PC-3 (cell line): Measurements from ENCODE around the gene RNASE12. TPM values are rescaled to one million over a fixed set of nuclear protein-coding genes. Genes with fewer than 3 reads are reported as not detected.
"Not testable (repeated sequence)": the region's sequence is repeated elsewhere in the genome, so short reads cannot be mapped to it uniquely, and the experiment has no call there.

ENCODE experiments used
- ATAC-seq: fragments of 200-7000 bp; cut with Tn5 transposase; 2 replicates; pipeline ENCODE4 v1.9.1; 2020; ENCODE audit warnings: mild to moderate bottlenecking, moderate library complexity
- BruUV-seq: library from RNA; stranded (reverse); fragments of 400-500 nt; replicated peaks from 2 replicates; lab custom pipeline; 2021; lab: Mats Ljungman, UMichigan
- CTCF ChIA-PET: fragments of 300-600 bp; sonication (Branson Sonifier 250); formaldehyde crosslinking; loops from one replicate; lab custom pipeline; 2022; ENCODE audit warnings: antibody characterized with exemption; lab: Charles Lee
- POLR2A ChIA-PET: fragments of 300-600 bp; sonication (Branson Sonifier 250); formaldehyde crosslinking; loops from one replicate; lab custom pipeline; 2022; ENCODE audit warnings: antibody characterized with exemption; ENCODE audit not compliant: unreplicated experiment; lab: Charles Lee
- DNase-seq: peaks from one replicate; pipeline ENCODE4 v3.0.0-alpha.2; 2015
- H2AFZ ChIP-seq: fragments of 300-600 bp; sonication (generic); 2 replicates; pipeline ENCODE4 v1.6.0; 2016; ENCODE audit warnings: antibody characterized with exemption, low read length
- H3F3A ChIP-seq: fragments of 300-600 bp; sonication (generic); one replicate; pipeline ENCODE4 v1.6.0; 2017; ENCODE audit warnings: antibody characterized with exemption, low read length, control low read depth, mild to moderate bottlenecking; ENCODE audit not compliant: unreplicated experiment
- H3K27ac ChIP-seq: fragments of 300-600 bp; sonication (generic); 2 replicates; pipeline ENCODE4 v1.5.1; 2016; ENCODE audit warnings: mild to moderate bottlenecking, low read length
- H3K27me3 ChIP-seq: fragments of 300-600 bp; sonication (generic); 2 replicates; pipeline ENCODE4 v1.6.1; 2016; ENCODE audit warnings: low read length, mixed read lengths
- H3K36me3 ChIP-seq: fragments of 300-600 bp; sonication (generic); 2 replicates; pipeline ENCODE4 v1.6.1; 2016; ENCODE audit warnings: low read depth, mixed run types, low read length, mixed read lengths
- H3K4me1 ChIP-seq: fragments of 300-600 bp; sonication (generic); 2 replicates; pipeline ENCODE4 v1.5.1; 2016; ENCODE audit warnings: low read length; ENCODE audit not compliant: insufficient read depth
- H3K4me2 ChIP-seq: fragments of 300-600 bp; sonication (generic); 2 replicates; pipeline ENCODE4 v1.6.0; 2016; ENCODE audit warnings: low read length
- H3K4me3 ChIP-seq: fragments of 300-600 bp; sonication (generic); 2 replicates; pipeline ENCODE4 v1.5.1; 2016; ENCODE audit warnings: mild to moderate bottlenecking, low read length, mixed read lengths
- H3K79me2 ChIP-seq: fragments of 300-600 bp; sonication (generic); 2 replicates; pipeline ENCODE4 v1.6.1; 2017; ENCODE audit warnings: low read length, mixed read lengths
- H3K9ac ChIP-seq: fragments of 300-600 bp; sonication (generic); 2 replicates; pipeline ENCODE4 v1.6.0; 2016; ENCODE audit warnings: mild to moderate bottlenecking, low read length
- H3K9me2 ChIP-seq: fragments of 300-600 bp; sonication (generic); replicated peaks from 2 replicates; pipeline ENCODE4 v1.6.1; 2016; ENCODE audit warnings: mixed run types, low read length, mixed read lengths
- H3K9me3 ChIP-seq: fragments of 300-600 bp; sonication (generic); 2 replicates; pipeline ENCODE4 v1.6.1; 2016; ENCODE audit warnings: low read length, mixed read lengths
- H4K20me1 ChIP-seq: fragments of 300-600 bp; sonication (generic); 2 replicates; pipeline ENCODE4 v1.6.1; 2016; ENCODE audit warnings: low read length, mixed read lengths
- CTCF ChIP-seq: fragments of 300-600 bp; sonication (generic); conservative IDR thresholded peaks from 2 replicates; pipeline ENCODE4 v1.5.1; 2017; ENCODE audit warnings: antibody characterized with exemption, low read depth, mild to moderate bottlenecking, low read length
- EZH2 ChIP-seq: fragments of 300-600 bp; sonication (generic); IDR thresholded peaks from one replicate; pipeline ENCODE4 v1.6.1; 2017; ENCODE audit warnings: antibody characterized with exemption, mild to moderate bottlenecking, low read length; ENCODE audit not compliant: unreplicated experiment
- EZH2phosphoT487 ChIP-seq: fragments of 300-600 bp; sonication (generic); IDR thresholded peaks from 2 replicates; pipeline ENCODE4 v1.6.1; 2018; ENCODE audit warnings: mild to moderate bottlenecking, antibody characterized with exemption, low read length, borderline replicate concordance
- intact Hi-C: fragments of 100-400 bp; cut with micrococcal nuclease; formaldehyde crosslinking; loops from 2 replicates; pipeline ENCODE4 v1.9.0; 2023
- total RNA-seq: library from RNA; depleted of rRNA; stranded (reverse); fragments of >200 nt; gene quantifications from 2 replicates; pipeline ENCODE4 v1.2.3, GENCODE V29; 2014

RNASE12 gene
- total RNA-seq, 1 experiment from 2014 or later, result not detected

DNA sequence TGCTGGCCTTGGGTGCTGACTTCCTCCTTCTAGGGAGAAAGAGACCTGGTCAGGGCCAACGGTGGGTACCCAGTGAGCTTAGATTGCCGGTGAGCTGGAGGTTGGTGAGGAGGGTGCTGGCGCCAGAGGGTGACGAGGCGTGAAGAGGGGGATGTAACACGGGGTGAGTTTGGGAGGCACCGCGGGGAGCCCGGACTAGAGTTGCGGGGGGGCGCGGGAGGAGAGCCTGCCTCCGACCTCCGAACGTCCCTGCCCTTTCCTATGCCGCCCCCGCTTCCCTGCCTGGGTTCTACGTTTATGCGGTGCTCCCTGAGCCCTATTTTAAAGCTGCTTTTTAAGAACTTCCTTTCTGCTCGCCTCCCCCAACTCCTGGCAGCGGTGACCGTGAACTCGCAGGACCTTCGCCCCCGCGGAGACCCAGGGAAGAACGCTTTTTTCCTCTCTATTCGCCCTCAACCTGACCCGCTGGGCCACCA is 31.7 kb upstream of the RNASE12 start:
- Histone ChIP-seq H3F3A (no peaks in the 10 kb centered on the region), H3K36me3 (no peaks in the 10 kb centered on the region), H3K9me2 (no peaks in the 10 kb centered on the region), H3K4me2 (no peak overlapping the region), H3K4me1 (peaks cover 9% of the 10 kb centered on the region; the same call in 1 of the 2 replicates), H4K20me1 (no peaks in the 10 kb centered on the region), H3K9me3 (no peaks in the 10 kb centered on the region), H3K27me3 (no peaks in the 10 kb centered on the region), H3K4me3 (no peak overlapping the region), H2AFZ (no peak overlapping the region), H3K9ac (no peak overlapping the region), H3K79me2 (no peaks in the 10 kb centered on the region), H3K27ac (no peak overlapping the region)
- no TSS peak for BruUV-seq
- no peak for ATAC-seq
- ChIA-PET POLR2A (no interaction called here), CTCF (interaction anchor here (0.6 kb wide), 1 partner anchor 226 kb away, joined by 3 read pairs; no protein-coding TSS in a partner anchor)
- DNase-seq, result no peak
- TF ChIP-seq EZH2, result no peak
- TF ChIP-seq CTCF, result no peak
- no peak for TF ChIP-seq EZH2phosphoT487
- intact Hi-C loops, result no loop called here

GRCh38 chr14:20620798-20621478 is 29.8 kb upstream of the RNASE12 start:
- H3K27ac ChIP-seq, result no peak overlapping the region
- H3K36me3 ChIP-seq, result no peaks in the 10 kb centered on the region
- H3K27me3 ChIP-seq, result no peaks in the 10 kb centered on the region
- no peak for ATAC-seq
- no peak overlapping the region for H3K4me2 ChIP-seq
- ChIA-PET CTCF (no interaction called here), POLR2A (no interaction called here)
- TF ChIP-seq EZH2, result no peak
- no peak for TF ChIP-seq EZH2phosphoT487
- TF ChIP-seq CTCF, result no peak
- no peak for DNase-seq
- intact Hi-C loops, result no loop called here
- no peaks in the 10 kb centered on the region for H3F3A ChIP-seq
- no peak overlapping the region for H3K9ac ChIP-seq
- no peaks in the 10 kb centered on the region for H3K9me2 ChIP-seq
- H3K9me3 ChIP-seq, result no peaks in the 10 kb centered on the region
- H3K4me3 ChIP-seq, result no peak overlapping the region
- H3K4me1 ChIP-seq, result no peaks in the 10 kb centered on the region
- no peak overlapping the region for H2AFZ ChIP-seq
- BruUV-seq, result no TSS peak
- no peaks in the 10 kb centered on the region for H4K20me1 ChIP-seq
- no peaks in the 10 kb centered on the region for H3K79me2 ChIP-seq

DNA sequence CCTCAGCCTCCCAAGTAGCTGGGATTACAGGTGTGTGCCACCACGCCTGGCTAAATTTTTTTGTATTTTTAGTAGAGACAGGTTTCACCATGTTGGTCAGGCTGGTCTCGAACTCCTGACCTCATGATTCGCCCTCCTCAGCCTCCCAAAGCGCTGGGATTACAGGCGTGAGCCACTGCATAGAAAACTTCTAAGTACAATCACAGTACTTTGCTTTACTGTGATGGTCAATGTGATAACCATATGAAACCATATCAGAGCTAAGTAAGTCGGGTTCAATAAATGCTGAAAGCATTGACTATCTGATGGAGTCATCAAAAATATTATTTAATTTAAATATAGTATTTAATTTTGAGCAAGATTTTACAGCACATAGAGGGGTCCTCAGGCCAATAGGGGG is 28.5 kb upstream of the RNASE12 start:
- intact Hi-C loops, DNase-seq, H3K9me3 ChIP-seq, H2AFZ ChIP-seq, H3K9ac ChIP-seq, BruUV-seq, POLR2A ChIA-PET, H3K4me3 ChIP-seq, H3K79me2 ChIP-seq, H3F3A ChIP-seq, H4K20me1 ChIP-seq, ATAC-seq, H3K4me2 ChIP-seq, H3K27ac ChIP-seq, H3K9me2 ChIP-seq, CTCF ChIA-PET, H3K27me3 ChIP-seq, H3K36me3 ChIP-seq, H3K4me1 ChIP-seq: not testable (repeated sequence)
